Fibroblast of mammary gland (primary cell): ENCODE results near the gene LINGO1.

Experiments
- DNase-seq: peaks from one replicate; pipeline ENCODE4 v3.0.0-alpha.2; 2010; ENCODE audit warnings: low read depth
- H3K4me3 ChIP-seq: 2 replicates; pipeline ENCODE4 v1.5.1; 2011; ENCODE audit warnings: low read depth, mild to moderate bottlenecking, low read length, moderate library complexity; ENCODE audit not compliant: control insufficient read depth
- CTCF ChIP-seq: conservative IDR thresholded peaks from 2 replicates; pipeline ENCODE4 v1.5.1; 2011; ENCODE audit warnings: low read depth, low read length, inconsistent platforms; ENCODE audit not compliant: control insufficient read depth, insufficient read depth

The LINGO1 gene

GRCh38 chr15:77623755-77624524, 8.8 kb downstream of the LINGO1 start:
- TF ChIP-seq CTCF: no peak
- no peak overlapping the region for H3K4me3 ChIP-seq
- no peak for DNase-seq

DNA sequence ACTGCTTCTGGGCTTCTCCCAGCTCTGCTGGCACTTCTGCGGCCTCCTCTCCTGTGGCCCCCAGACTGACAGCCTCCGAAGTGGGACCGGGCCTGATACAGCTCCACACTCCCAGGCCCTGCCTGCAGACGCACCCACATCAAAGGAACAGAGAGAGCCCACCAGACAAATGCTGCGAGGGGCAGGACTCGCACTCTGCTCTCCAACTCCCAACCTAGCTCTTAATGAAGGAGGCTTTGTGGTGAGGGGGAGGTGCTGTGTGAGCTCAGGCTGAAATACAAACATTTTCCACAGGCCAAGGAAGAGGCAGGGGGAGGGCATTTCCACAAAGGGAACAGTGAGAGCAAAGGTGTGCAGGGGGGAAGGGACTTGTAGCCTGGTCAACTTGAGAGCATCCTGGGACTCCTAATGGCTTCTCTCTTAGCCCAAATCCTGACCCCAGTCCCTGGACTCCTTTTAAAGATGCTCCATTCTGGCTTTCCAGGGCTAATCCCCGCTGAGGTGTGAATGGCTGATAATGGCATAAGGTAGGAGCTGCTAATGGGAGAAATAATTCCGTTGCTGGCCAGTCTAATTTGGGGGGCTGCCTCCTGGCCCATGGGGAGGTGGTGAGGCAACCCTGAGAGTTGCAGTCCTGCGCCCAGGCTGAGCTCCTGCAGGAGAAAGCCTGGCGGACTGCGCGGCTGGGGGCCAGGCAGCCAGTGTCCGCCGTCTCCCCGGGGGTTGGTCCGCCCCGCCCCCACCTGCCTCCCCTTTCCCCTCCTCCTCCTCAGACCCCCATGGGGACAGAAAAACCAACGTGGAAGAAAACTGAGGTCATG, 9.6 kb downstream of the LINGO1 start:
- DNase-seq: no peak
- no peak overlapping the region for H3K4me3 ChIP-seq
- no peak for TF ChIP-seq CTCF

DNA sequence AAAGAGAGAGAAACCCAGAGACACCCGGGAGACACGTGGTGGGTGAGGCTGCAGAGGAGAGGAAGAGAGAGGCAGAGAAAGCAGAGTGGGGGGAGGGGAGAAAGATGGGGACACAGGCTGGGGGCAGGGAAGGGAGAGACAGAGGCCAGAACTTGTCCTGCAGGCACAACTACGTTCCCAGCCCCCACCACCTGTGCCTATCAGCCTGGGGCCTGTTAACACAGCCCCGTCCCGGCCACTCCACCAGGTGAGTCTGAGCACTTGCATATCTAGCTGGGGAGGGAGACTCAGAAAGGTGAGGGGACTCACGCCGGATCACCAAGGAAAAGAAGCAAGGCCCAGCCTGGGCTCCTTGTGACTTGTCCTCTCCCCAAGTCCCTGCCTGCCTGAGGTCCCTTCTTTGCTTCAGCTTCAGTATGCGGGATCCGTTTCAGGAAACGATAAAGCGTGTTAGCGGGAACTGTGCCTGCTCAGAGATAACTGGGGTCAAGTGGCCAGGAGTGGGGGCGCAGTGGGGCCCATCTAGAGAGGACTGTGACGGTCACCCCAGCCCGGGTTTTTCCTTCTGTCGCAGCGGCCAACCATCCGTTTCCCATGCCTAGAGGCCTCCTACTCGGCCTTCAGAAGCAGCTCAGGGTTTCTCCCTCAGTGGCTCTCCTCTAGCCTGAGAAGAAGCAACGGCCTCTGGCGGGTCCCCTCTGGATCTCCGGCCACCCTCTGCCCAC, 10.3 kb downstream of the LINGO1 start:
- no peak for TF ChIP-seq CTCF
- DNase-seq: no peak
- no peak overlapping the region for H3K4me3 ChIP-seq

DNA sequence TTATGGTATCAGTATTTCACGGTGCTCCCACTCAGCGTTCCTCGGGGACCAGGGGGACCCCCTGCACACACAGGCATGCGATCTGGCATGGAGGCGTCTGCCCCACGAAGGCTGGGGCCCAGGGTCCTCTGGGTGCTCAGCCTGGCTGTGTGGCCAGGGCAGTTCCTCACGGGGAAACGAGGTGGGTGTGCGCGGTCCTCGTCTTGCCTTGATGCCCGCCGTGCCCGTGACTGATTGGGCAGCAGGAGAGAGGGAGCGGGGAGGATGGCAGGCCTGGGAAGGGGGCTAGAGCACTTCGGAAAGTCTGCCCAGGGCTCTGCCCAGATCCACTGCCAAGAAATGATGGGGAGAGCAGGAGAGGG, 10.9 kb downstream of the LINGO1 start:
- no peak for TF ChIP-seq CTCF
- DNase-seq: no peak
- H3K4me3 ChIP-seq: no peak overlapping the region

DNA sequence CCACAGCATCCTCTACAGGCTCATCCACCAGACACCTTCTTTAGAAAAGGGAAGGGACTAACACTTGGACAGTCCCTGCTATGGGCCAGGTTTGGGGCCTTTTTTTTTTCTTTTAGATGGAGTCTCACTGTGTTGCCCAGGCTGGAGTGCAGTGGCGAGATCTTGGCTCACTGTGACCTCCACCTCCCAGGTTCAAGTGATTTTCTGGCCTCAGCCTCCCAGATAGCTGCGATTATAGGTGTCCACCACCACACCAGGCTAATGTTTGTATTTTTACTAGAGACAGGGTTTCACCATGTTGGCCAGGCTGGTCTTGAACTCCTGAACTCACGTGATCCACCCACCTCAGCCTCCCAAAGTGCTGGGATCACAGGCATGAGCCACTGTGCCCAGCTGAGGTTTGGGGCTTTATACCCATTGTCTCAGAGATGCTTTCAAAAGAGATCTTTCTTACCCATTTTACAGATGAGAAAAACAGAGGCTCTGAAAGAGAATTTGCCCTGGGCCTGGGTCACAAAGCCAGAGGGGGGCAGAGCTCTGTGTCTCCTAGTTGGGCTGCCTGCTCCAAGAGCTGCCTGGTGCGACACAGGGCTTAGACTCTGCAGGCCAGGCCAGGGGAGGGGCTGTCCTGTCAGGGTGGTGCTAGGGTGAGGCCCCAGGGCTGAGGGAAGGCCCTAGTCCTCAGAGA, 11.6 kb downstream of the LINGO1 start:
- no peak for TF ChIP-seq CTCF
- H3K4me3 ChIP-seq: no peak overlapping the region
- DNase-seq: no peak

GRCh38 chr15:77620297-77620696, 12.4 kb downstream of the LINGO1 start:
- no peak overlapping the region for H3K4me3 ChIP-seq
- TF ChIP-seq CTCF: no peak
- DNase-seq: no peak
